Keratinocyte (primary cell): ENCODE data around the gene CREB5. TPM values are rescaled to one million over a fixed set of nuclear protein-coding genes. Genes with fewer than 3 reads are reported as not detected.

Experiments used
- DNase-seq: peaks from one replicate; pipeline ENCODE4 v3.0.0-alpha.2; 2011; ENCODE audit warnings: low read depth, missing footprints, low spot score
- FAIRE-seq: peaks from 2 replicates; lab custom pipeline; 2011; peaks lifted over from hg19 to GRCh38; lab: Jason Lieb, UNC
- H2AFZ ChIP-seq: 2 replicates; pipeline ENCODE4 v1.6.0; 2012; ENCODE audit warnings: low read length, control low read depth, inconsistent platforms; ENCODE audit not compliant: control insufficient read depth
- H3K27ac ChIP-seq: 2 replicates; pipeline ENCODE4 v1.5.1; 2011; ENCODE audit warnings: low read length; ENCODE audit not compliant: control insufficient read depth, insufficient read depth
- H3K27me3 ChIP-seq: 3 replicates; pipeline ENCODE4 v1.6.0; 2011; ENCODE audit warnings: low read length; ENCODE audit not compliant: control insufficient read depth, insufficient read depth; ENCODE audit errors: extremely low read depth
- H3K36me3 ChIP-seq, 2 experiments: 2 replicates in 1 of 2; 3 replicates in 1 of 2; pipeline ENCODE4 v1.5.1; 2011; ENCODE audit warnings: low read length in 2 of 2, mild to moderate bottlenecking in 1 of 2; ENCODE audit not compliant: control insufficient read depth in 2 of 2, insufficient read depth in 2 of 2; ENCODE audit errors: extremely low read depth in 1 of 2
- H3K4me1 ChIP-seq: 3 replicates; pipeline ENCODE4 v1.5.1; 2011; ENCODE audit warnings: low read length; ENCODE audit not compliant: control insufficient read depth, insufficient read depth; ENCODE audit errors: extremely low read depth
- H3K4me2 ChIP-seq: 3 replicates; pipeline ENCODE4 v1.6.0; 2011; ENCODE audit warnings: low read depth, low read length; ENCODE audit not compliant: control insufficient read depth, insufficient read depth; ENCODE audit errors: extremely low read depth
- H3K4me3 ChIP-seq, 3 experiments: fragments of 200-600 bp in 1 of 3; sonication (generic) in 1 of 3; 2 replicates in 2 of 3; 3 replicates in 1 of 3; pipeline ENCODE4 v1.5.1; 2011 to 2016; ENCODE audit warnings: low read length in 3 of 3, mild to moderate bottlenecking in 3 of 3, control low read depth in 2 of 3, inconsistent platforms in 1 of 3, low read depth in 1 of 3, mixed read lengths in 1 of 3, mixed run types in 1 of 3, moderate library complexity in 1 of 3; ENCODE audit not compliant: control insufficient read depth in 2 of 3, insufficient read depth in 2 of 3; ENCODE audit errors: extremely low read depth in 1 of 3
- H3K79me2 ChIP-seq: 2 replicates; pipeline ENCODE4 v1.6.0; 2012; ENCODE audit warnings: low read length; ENCODE audit not compliant: control insufficient read depth, insufficient read depth
- H3K9ac ChIP-seq: 3 replicates; pipeline ENCODE4 v1.6.0; 2011; ENCODE audit warnings: low read length; ENCODE audit not compliant: control insufficient read depth, insufficient read depth; ENCODE audit errors: extremely low read depth
- H3K9me1 ChIP-seq: 3 replicates; pipeline ENCODE4 v1.6.0; 2011; ENCODE audit warnings: low read length; ENCODE audit not compliant: control insufficient read depth, insufficient read depth; ENCODE audit errors: extremely low read depth
- H3K9me3 ChIP-seq: 2 replicates; pipeline ENCODE4 v1.5.1; 2012; ENCODE audit warnings: low read depth, low read length; ENCODE audit not compliant: control insufficient read depth
- H4K20me1 ChIP-seq: 3 replicates; pipeline ENCODE4 v1.6.0; 2011; ENCODE audit warnings: low read length; ENCODE audit not compliant: control insufficient read depth, insufficient read depth; ENCODE audit errors: extremely low read depth
- CTCF ChIP-seq, 3 experiments: IDR thresholded peaks in 1 of 3; conservative IDR thresholded peaks in 1 of 3; optimal IDR thresholded peaks in 1 of 3; 2 replicates in 2 of 3; 3 replicates in 1 of 3; pipeline versions ENCODE3 to v1.5.1; 2011; ENCODE audit warnings: low read length in 3 of 3, mild to moderate bottlenecking in 3 of 3, moderate library complexity in 2 of 3, control low read depth in 1 of 3, inconsistent platforms in 1 of 3; ENCODE audit not compliant: insufficient read depth in 2 of 3; ENCODE audit errors: extremely low read depth in 1 of 3
- EZH2 ChIP-seq: IDR thresholded peaks from one replicate; pipeline ENCODE4 v1.6.1; 2012; ENCODE audit warnings: inconsistent platforms, mild to moderate bottlenecking, low read length, moderate library complexity
- dilution Hi-C: fragments of 300-500 bp; cut with MboI; formaldehyde crosslinking; loops from one replicate; pipeline ENCODE4 v1.7.0; 2020; ENCODE audit warnings: low sequenced_read_pairs; ENCODE audit not compliant: extremely low pct_ligation_motif_present
- polyA plus RNA-seq, 5 experiments: library from polyadenylated mRNA; depleted of rRNA in 3 of 5; stranded (reverse) in 3 of 5; stranded (forward) in 1 of 5; unstranded in 1 of 5; fragments of >200 nt; gene quantifications; 1 replicate in 1 of 5; 2 replicates in 3 of 5; 3 replicates in 1 of 5; pipeline versions ENCODE4 v1.2.1 to v1.2.3, GENCODE V29; 2011 to 2012; ENCODE audit warnings: missing spikeins in 2 of 5, low read depth in 1 of 5, low replicate concordance in 1 of 5

Gene CREB5
- polyA plus RNA-seq, 1 donor (not counting 4 experiments of a cell fraction or from before 2014, with no cell fraction given), result 7.9 TPM

GRCh38 chr7:28427236-28427635 is 14.9 kb downstream of the CREB5 start:
- no peak overlapping the region for H2AFZ ChIP-seq
- FAIRE-seq, result no peak

DNA sequence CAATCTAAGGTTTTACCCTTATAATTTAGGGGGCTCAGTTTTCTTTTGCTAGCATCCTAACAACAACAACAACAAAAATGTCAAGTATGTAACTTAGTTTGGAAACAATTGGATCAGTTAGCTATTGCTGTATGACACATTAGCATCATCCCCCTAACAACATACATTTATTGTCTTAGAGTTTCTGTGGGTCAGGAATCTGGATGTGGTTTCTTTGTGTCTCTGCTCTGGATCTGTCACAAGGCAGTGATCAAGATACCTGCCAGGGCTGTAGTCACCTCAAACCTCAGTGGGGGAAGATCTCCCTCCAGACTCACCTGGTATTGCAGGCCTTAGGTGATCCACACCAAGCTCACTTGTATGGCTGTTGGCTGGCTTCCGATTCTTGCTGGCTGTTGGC is 18.3 kb downstream of the CREB5 start:
- H3K4me1 ChIP-seq, result no peaks in the 10 kb centered on the region
- FAIRE-seq, result no peak
- H3K9ac ChIP-seq, result no peak overlapping the region
- dilution Hi-C loops, result no loop called here
- DNase-seq, result no peak
- no peaks in the 10 kb centered on the region for H3K79me2 ChIP-seq
- no peaks in the 10 kb centered on the region for H4K20me1 ChIP-seq
- H3K4me3 ChIP-seq, result no peak overlapping the region
- no peaks in the 10 kb centered on the region for H3K9me1 ChIP-seq
- H3K27me3 ChIP-seq, result peaks cover 42% of the 10 kb centered on the region
- no peak overlapping the region for H3K4me2 ChIP-seq
- no peak overlapping the region for H3K27ac ChIP-seq
- H2AFZ ChIP-seq, result no peak overlapping the region
- no peaks in the 10 kb centered on the region for H3K36me3 ChIP-seq
- H3K9me3 ChIP-seq, result no peaks in the 10 kb centered on the region
- TF ChIP-seq CTCF (optimal IDR thresholded peaks at IDR 0.05 in 1 of 3, IDR thresholded peaks at IDR 0.05 in 1 of 3, conservative IDR thresholded peaks at IDR 0.05 in 1 of 3; ENCODE audit: extremely low read depth in 1 of 3, insufficient read depth in 2 of 3, low read length in 3 of 3) (no peak), EZH2 (no peak)

More at GRCh38 chr7:28427236-28427635, 14.9 kb downstream of the CREB5 start:
- H3K4me2 ChIP-seq, result no peak overlapping the region
- no peaks in the 10 kb centered on the region for H4K20me1 ChIP-seq
- DNase-seq, result no peak
- no peak overlapping the region for H3K9ac ChIP-seq
- H3K9me1 ChIP-seq, result no peaks in the 10 kb centered on the region
- TF ChIP-seq CTCF (optimal IDR thresholded peaks at IDR 0.05 in 1 of 3, IDR thresholded peaks at IDR 0.05 in 1 of 3, conservative IDR thresholded peaks at IDR 0.05 in 1 of 3; ENCODE audit: extremely low read depth in 1 of 3, insufficient read depth in 2 of 3, low read length in 3 of 3) (no peak), EZH2 (no peak)
- H3K27me3 ChIP-seq, result peaks cover 33% of the 10 kb centered on the region
- no peaks in the 10 kb centered on the region for H3K36me3 ChIP-seq
- H3K79me2 ChIP-seq, result no peaks in the 10 kb centered on the region
- no peaks in the 10 kb centered on the region for H3K4me1 ChIP-seq
- H3K4me3 ChIP-seq, result no peak overlapping the region
- no peak overlapping the region for H3K27ac ChIP-seq
- H3K9me3 ChIP-seq, result no peaks in the 10 kb centered on the region
- dilution Hi-C loops, result no loop called here
